Upper lobe of left lung (tissue), 4 donors: ENCODE data around the gene USP17L10.
"Not testable (repeated sequence)": the region's sequence is repeated elsewhere in the genome, so short reads cannot be mapped to it uniquely, and the experiment has no call there.

Source experiments
- EP300 ChIP-seq, 4 donors: sonication (generic); formaldehyde crosslinking; IDR thresholded peaks; one replicate each; pipeline ENCODE4 v1.5.1; 2017; ENCODE audit warnings: antibody characterized with exemption in 4 of 4, control low read depth in 2 of 4
- POLR2A ChIP-seq, 4 donors: fragments of 450-650 bp; IDR thresholded peaks; one replicate each; pipeline ENCODE4 v1.5.1; 2016 to 2017; ENCODE audit warnings: antibody characterized with exemption in 4 of 4, mild to moderate bottlenecking in 2 of 4
- POLR2AphosphoS5 ChIP-seq, 2 donors: sonication (generic); formaldehyde crosslinking; IDR thresholded peaks; one replicate each; pipeline ENCODE4 v1.5.1; 2017; ENCODE audit warnings: antibody characterized with exemption in 2 of 2
- TF ChIP-seq, protein P1 (sequence below), 6 experiments: fragments of 450-650 bp in 4 of 6; fragments of 200-600 bp in 2 of 6; sonication (generic) in 2 of 6; IDR thresholded peaks; one replicate each; pipeline ENCODE4 v1.5.1; 2016 to 2019; ENCODE audit warnings: antibody characterized with exemption in 6 of 6

- TF ChIP-seq, protein P1, sequence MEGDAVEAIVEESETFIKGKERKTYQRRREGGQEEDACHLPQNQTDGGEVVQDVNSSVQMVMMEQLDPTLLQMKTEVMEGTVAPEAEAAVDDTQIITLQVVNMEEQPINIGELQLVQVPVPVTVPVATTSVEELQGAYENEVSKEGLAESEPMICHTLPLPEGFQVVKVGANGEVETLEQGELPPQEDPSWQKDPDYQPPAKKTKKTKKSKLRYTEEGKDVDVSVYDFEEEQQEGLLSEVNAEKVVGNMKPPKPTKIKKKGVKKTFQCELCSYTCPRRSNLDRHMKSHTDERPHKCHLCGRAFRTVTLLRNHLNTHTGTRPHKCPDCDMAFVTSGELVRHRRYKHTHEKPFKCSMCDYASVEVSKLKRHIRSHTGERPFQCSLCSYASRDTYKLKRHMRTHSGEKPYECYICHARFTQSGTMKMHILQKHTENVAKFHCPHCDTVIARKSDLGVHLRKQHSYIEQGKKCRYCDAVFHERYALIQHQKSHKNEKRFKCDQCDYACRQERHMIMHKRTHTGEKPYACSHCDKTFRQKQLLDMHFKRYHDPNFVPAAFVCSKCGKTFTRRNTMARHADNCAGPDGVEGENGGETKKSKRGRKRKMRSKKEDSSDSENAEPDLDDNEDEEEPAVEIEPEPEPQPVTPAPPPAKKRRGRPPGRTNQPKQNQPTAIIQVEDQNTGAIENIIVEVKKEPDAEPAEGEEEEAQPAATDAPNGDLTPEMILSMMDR (IDR thresholded peaks at IDR 0.05), result not testable (repeated sequence)
- TF ChIP-seq POLR2AphosphoS5, POLR2A, EP300 (IDR thresholded peaks at IDR 0.05): not testable (repeated sequence)
Measured at GRCh38 chr4:9230249-9230648, 19.8 kb downstream of the USP17L10 start.
